Left ventricle myocardium inferior (tissue), 1 donor: Measurements from ENCODE around the gene FILIP1. TPM values are rescaled to one million over a fixed set of nuclear protein-coding genes. Genes with fewer than 3 reads are reported as not detected.
"Not testable (repeated sequence)": the region's sequence is repeated elsewhere in the genome, so short reads cannot be mapped to it uniquely, and the experiment has no call there.

ENCODE experiments used
- DNase-seq: peaks from one replicate; pipeline ENCODE4 v3.0.0-alpha.2; 2020
- H3K27ac ChIP-seq: fragments of 200-600 bp; replicated peaks from 2 replicates; pipeline ENCODE4 v1.8.0; 2021
- H3K27me3 ChIP-seq: fragments of 200-600 bp; 2 replicates; pipeline ENCODE4 v1.8.0; 2021; ENCODE audit warnings: low read depth
- H3K36me3 ChIP-seq: fragments of 200-600 bp; 2 replicates; pipeline ENCODE4 v1.8.0; 2021
- H3K4me1 ChIP-seq: fragments of 200-600 bp; 2 replicates; pipeline ENCODE4 v1.8.0; 2021
- H3K4me3 ChIP-seq: fragments of 200-600 bp; 2 replicates; pipeline ENCODE4 v1.8.0; 2021; ENCODE audit warnings: mild to moderate bottlenecking, moderate library complexity
- H3K9me3 ChIP-seq: fragments of 200-600 bp; replicated peaks from 2 replicates; pipeline ENCODE4 v1.8.0; 2021
- CTCF ChIP-seq: fragments of 200-600 bp; IDR thresholded peaks from 2 replicates; pipeline ENCODE4 v1.8.0; 2021; ENCODE audit warnings: antibody characterized with exemption, mild to moderate bottlenecking, borderline replicate concordance
- intact Hi-C: fragments of 100-400 bp; cut with micrococcal nuclease; formaldehyde crosslinking; loops from one replicate; pipeline ENCODE4 v1.11.0; 2022
- total RNA-seq: library from RNA; stranded (reverse); fragmentation: NEBNext Ultra II Directional; extraction: Animal tissue kit (Norgen Biotek cat#: 25700); gene quantifications from one replicate; pipeline ENCODE4 v1.2.1, GENCODE V29; 2021
- donor health status: DM: no; HTN: yes; CAD: no; lungs with severe emphysema.

The FILIP1 gene
- total RNA-seq, 1 donor from 2014 or later: 173 TPM

DNA sequence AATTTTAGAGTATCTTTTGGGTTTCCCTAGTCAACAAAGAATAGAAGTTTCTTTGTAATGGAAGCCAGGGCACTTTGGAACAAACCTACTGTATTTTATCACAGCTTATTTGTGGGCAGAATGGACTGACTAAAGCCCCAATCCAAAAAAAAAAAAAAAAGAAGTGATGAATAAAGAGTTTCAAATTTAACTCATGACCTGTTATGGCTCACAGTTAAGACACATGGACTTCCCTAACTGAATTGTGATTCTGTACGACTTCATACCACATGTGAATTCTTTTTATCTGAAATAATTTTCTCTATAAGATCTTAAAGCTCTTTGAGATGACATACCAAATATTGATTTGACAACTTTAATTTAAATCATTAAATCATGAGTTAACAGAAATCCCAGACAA, 77.2 kb downstream of the FILIP1 start:
- Histone ChIP-seq H3K27me3 (no peaks in the 10 kb centered on the region), H3K27ac (peak overlapping the region; percentile 64), H3K36me3 (peaks cover 3% of the 10 kb centered on the region), H3K9me3 (no peaks in the 10 kb centered on the region), H3K4me1 (peaks cover 91% of the 10 kb centered on the region), H3K4me3 (no peak overlapping the region)
- no peak for TF ChIP-seq CTCF
- no peak for DNase-seq
- intact Hi-C loops: no loop called here

- Histone ChIP-seq H3K4me3 (no peak overlapping the region), H3K4me1 (peaks cover 85% of the 10 kb centered on the region), H3K27me3 (no peaks in the 10 kb centered on the region), H3K27ac (peak overlapping the region; percentile 64), H3K9me3 (no peaks in the 10 kb centered on the region), H3K36me3 (peaks cover 10% of the 10 kb centered on the region)
- TF ChIP-seq CTCF: no peak
- DNase-seq: no peak
- intact Hi-C loops: no loop called here
Measured at GRCh38 chr6:75415804-75416203, 77.8 kb downstream of the FILIP1 start.

DNA sequence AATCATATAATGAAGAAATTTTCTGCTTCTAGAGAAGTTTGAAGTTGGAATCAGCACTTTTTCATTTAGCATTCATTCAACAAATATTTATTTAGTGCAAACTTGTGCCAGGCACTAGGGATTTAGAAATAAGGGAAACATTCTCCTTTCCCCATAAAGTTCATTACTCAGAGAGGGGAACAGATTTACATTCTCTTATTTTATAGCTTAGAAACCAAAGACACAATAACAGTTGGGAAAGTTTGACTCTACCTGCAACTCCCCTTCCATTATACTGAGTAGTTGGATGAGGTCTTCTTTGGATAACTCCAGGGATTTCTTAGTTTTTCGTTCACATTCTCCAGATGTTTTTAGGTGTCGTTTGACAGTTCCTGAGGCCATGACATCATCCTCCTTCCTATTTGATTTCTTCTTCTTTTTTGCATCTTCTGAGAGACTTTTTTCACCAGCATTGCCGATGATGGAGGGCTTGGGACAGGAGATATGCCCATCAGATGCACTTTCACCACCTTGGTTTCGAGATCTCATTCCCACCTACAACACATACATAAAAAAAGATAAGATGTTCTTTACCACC, 79.1 kb downstream of the FILIP1 start:
- TF ChIP-seq CTCF: no peak
- intact Hi-C loops: no loop called here
- H3K4me1 ChIP-seq: peaks cover 83% of the 10 kb centered on the region

DNA sequence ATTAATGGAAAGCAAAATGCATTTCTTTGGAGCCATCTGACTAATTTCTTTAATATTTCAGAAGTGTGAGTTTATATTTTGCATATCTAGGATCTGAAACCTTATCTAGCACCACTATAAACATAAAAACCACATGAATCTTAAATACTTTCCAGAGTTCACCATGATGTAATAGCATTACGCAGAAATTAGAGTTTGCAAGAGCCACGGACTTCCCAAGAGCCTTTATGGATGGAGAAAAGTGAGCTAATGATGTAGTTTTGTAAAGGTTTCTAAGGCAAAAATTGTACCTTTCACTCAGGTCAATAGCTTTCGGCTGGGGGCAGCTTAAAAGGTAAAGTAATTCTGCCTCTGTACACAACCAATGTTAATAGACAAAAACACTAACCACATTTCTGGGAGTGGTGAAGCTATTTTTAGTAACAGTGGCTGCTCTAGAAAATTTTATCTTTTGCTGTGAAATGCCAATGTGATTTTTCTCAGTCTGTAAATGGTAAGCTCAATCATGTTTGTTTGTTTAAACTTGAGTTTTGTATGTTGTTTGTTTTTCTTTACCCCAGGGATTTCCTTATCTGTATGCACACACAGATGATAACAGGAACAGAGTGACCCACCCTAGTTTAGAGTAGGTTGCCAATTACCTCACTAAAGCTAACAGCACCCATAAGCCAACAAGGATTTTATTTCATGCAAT, 80.5 kb downstream of the FILIP1 start:
- no peaks in the 10 kb centered on the region for H3K9me3 ChIP-seq
- peaks cover 83% of the 10 kb centered on the region for H3K4me1 ChIP-seq
- intact Hi-C loops: no loop called here
- no peak for DNase-seq
- peak overlapping the region; percentile 64 for H3K27ac ChIP-seq
- H3K27me3 ChIP-seq: no peaks in the 10 kb centered on the region
- no peak for TF ChIP-seq CTCF
- peak overlapping the region; percentile 8 for H3K4me3 ChIP-seq
- H3K36me3 ChIP-seq: peaks cover 18% of the 10 kb centered on the region

More for the DNA sequence above, 79.1 kb downstream of the FILIP1 start:
- Histone ChIP-seq H3K9me3 (no peaks in the 10 kb centered on the region), H3K4me3 (no peak overlapping the region), H3K27me3 (no peaks in the 10 kb centered on the region), H3K27ac (peak overlapping the region; percentile 64), H3K36me3 (peaks cover 18% of the 10 kb centered on the region)
- no peak for DNase-seq

DNA sequence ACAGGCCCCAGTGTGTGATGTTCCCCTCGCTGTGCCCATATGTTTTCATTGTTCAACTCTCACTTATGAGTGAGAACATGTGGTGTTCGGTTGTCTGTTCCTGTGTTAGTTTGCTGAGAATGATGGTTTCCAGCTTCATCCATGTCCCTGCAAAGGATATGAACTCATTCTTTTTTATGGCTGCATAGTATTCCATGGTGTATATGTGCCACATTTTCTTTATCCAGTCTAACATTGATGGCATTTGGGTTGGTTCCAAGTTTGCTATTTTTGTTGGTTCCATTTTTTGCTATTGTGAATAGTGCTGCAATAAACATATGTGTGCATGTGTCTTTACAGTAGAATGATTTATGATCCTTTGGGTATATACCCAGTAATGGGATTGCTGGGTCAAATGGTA, 83.0 kb downstream of the FILIP1 start:
- Histone ChIP-seq H3K4me1 (peaks cover 75% of the 10 kb centered on the region), H3K36me3 (peaks cover 18% of the 10 kb centered on the region)
- H3K27me3 ChIP-seq, intact Hi-C loops, H3K4me3 ChIP-seq, H3K27ac ChIP-seq, DNase-seq, H3K9me3 ChIP-seq: not testable (repeated sequence)

GRCh38 chr6:75409928-75410327, 83.7 kb downstream of the FILIP1 start:
- intact Hi-C loops: no loop called here
- H3K27me3 ChIP-seq: no peaks in the 10 kb centered on the region
- H3K9me3 ChIP-seq: no peaks in the 10 kb centered on the region
- no peak overlapping the region for H3K4me3 ChIP-seq
- peaks cover 75% of the 10 kb centered on the region for H3K4me1 ChIP-seq
- no peak overlapping the region for H3K27ac ChIP-seq
- peaks cover 18% of the 10 kb centered on the region for H3K36me3 ChIP-seq
- TF ChIP-seq CTCF: no peak
- DNase-seq: no peak
